Ammon's horn (tissue), 1 donor: ENCODE measurements around the gene KCNMA1.

Experiments
- DNase-seq: peaks from one replicate; pipeline ENCODE4 v3.0.0-alpha.2; 2016; ENCODE audit warnings: low spot score

KCNMA1 gene

GRCh38 chr10:77079592-77080300 is 557.9 kb downstream of the KCNMA1 start:
- DNase-seq = no peak

GRCh38 chr10:77077316-77077945 is 560.2 kb downstream of the KCNMA1 start:
- DNase-seq = no peak

GRCh38 chr10:77075926-77076325 is 561.7 kb downstream of the KCNMA1 start:
- no peak for DNase-seq

GRCh38 chr10:77074104-77074624 is 563.4 kb downstream of the KCNMA1 start:
- no peak for DNase-seq

- no peak for DNase-seq
These were observed 564.0 kb downstream of the KCNMA1 start for GRCh38 chr10:77073663-77073960.

GRCh38 chr10:77072836-77073662 is 564.6 kb downstream of the KCNMA1 start:
- no peak for DNase-seq

- no peak for DNase-seq
These were observed 565.2 kb downstream of the KCNMA1 start for GRCh38 chr10:77072361-77072835.

GRCh38 chr10:77071956-77072355 is 565.7 kb downstream of the KCNMA1 start:
- no peak for DNase-seq

- DNase-seq = no peak
These were observed 566.6 kb downstream of the KCNMA1 start for GRCh38 chr10:77071001-77071511.

GRCh38 chr10:77070346-77070745 is 567.3 kb downstream of the KCNMA1 start:
- no peak for DNase-seq

- no peak for DNase-seq
These were observed 568.6 kb downstream of the KCNMA1 start for GRCh38 chr10:77068969-77069368.

GRCh38 chr10:77068272-77068671 is 569.3 kb downstream of the KCNMA1 start:
- no peak for DNase-seq

- DNase-seq = no peak
These were observed 575.2 kb downstream of the KCNMA1 start for GRCh38 chr10:77062381-77062780.

- no peak for DNase-seq
These were observed 576.7 kb downstream of the KCNMA1 start for GRCh38 chr10:77060913-77061312.

GRCh38 chr10:77056650-77057049 is 581.0 kb downstream of the KCNMA1 start:
- DNase-seq = no peak

- no peak for DNase-seq
These were observed 585.0 kb downstream of the KCNMA1 start for GRCh38 chr10:77052593-77052992.

- DNase-seq = no peak
These were observed 585.8 kb downstream of the KCNMA1 start for GRCh38 chr10:77051837-77052236.

- no peak for DNase-seq
These were observed 587.7 kb downstream of the KCNMA1 start for GRCh38 chr10:77049896-77050295.

GRCh38 chr10:77049146-77049545 is 588.5 kb downstream of the KCNMA1 start:
- DNase-seq = no peak

- no peak for DNase-seq
These were observed 592.5 kb downstream of the KCNMA1 start for GRCh38 chr10:77045085-77045484.

- no peak for DNase-seq
These were observed 594.2 kb downstream of the KCNMA1 start for GRCh38 chr10:77043420-77043763.

GRCh38 chr10:77042706-77043419 is 594.7 kb downstream of the KCNMA1 start:
- no peak for DNase-seq
